WTC11 (cell line): ENCODE measurements around the gene SRGAP1. TPM values are rescaled to one million over a fixed set of nuclear protein-coding genes. Genes with fewer than 3 reads are reported as not detected.

Experiments
- ATAC-seq: fragments of 200-7000 bp; cut with Tn5 transposase; 2 replicates; pipeline ENCODE4 v1.10.0; 2021; ENCODE audit warnings: mild to moderate bottlenecking, moderate library complexity
- CTCF ChIA-PET: fragments of 300-600 bp; sonication (Branson Sonifier 250); formaldehyde crosslinking; loops from one replicate; lab custom pipeline; 2021; ENCODE audit warnings: antibody characterized with exemption; lab: Charles Lee
- POLR2A ChIA-PET: fragments of 350-600 bp; sonication (Branson Sonifier 250); formaldehyde crosslinking; loops from one replicate; lab custom pipeline; 2021; ENCODE audit warnings: antibody characterized with exemption; lab: Charles Lee
- DNase-seq: peaks from one replicate; pipeline ENCODE4 v3.0.0; 2021; ENCODE audit warnings: low spot score
- H3K27ac Mint-ChIP-seq: 2 replicates; pipeline ENCODE4 v1.8.0; 2021; ENCODE audit warnings: mixed read lengths
- H3K27me3 Mint-ChIP-seq: 2 replicates; pipeline ENCODE4 v1.8.0; 2021; ENCODE audit warnings: low read depth, mild to moderate bottlenecking, moderate library complexity, mixed read lengths
- H3K36me3 Mint-ChIP-seq: 2 replicates; pipeline ENCODE4 v1.8.0; 2021; ENCODE audit warnings: mixed read lengths
- H3K4me1 Mint-ChIP-seq: 2 replicates; pipeline ENCODE4 v1.8.0; 2022; ENCODE audit warnings: mixed read lengths
- H3K4me3 Mint-ChIP-seq: 2 replicates; pipeline ENCODE4 v1.8.0; 2021; ENCODE audit warnings: mild to moderate bottlenecking, moderate library complexity, mixed read lengths
- H3K9me3 Mint-ChIP-seq: 2 replicates; pipeline ENCODE4 v1.8.0; 2021; ENCODE audit warnings: mixed read lengths
- E2F5 ChIP-seq: sonication (generic); formaldehyde crosslinking; IDR thresholded peaks from 2 replicates; pipeline ENCODE4 v1.8.1; 2022; ENCODE audit warnings: mild to moderate bottlenecking, moderate library complexity, missing genetic modification reagents
- GTF2I ChIP-seq: fragments of 250-450 bp; sonication (Bioruptor Pico); conservative IDR thresholded peaks from 2 replicates; pipeline ENCODE4 v1.4.0; 2021; ENCODE audit warnings: mild to moderate bottlenecking
- JUN ChIP-seq: sonication (generic); formaldehyde crosslinking; IDR thresholded peaks from 2 replicates; pipeline ENCODE4 v1.8.0; 2023; ENCODE audit warnings: mild to moderate bottlenecking, missing genetic modification reagents
- NFYB ChIP-seq: sonication (generic); formaldehyde crosslinking; conservative IDR thresholded peaks from 2 replicates; pipeline ENCODE4 v1.8.0; 2022; ENCODE audit warnings: low read depth, missing genetic modification reagents
- NR1H2 ChIP-seq: sonication (generic); formaldehyde crosslinking; IDR thresholded peaks from 2 replicates; pipeline ENCODE4 v1.9.0; 2021; ENCODE audit warnings: mild to moderate bottlenecking, moderate library complexity, missing genetic modification reagents
- RELA ChIP-seq: sonication (generic); formaldehyde crosslinking; IDR thresholded peaks from 2 replicates; pipeline ENCODE4 v1.8.1; 2022; ENCODE audit warnings: missing genetic modification reagents, mild to moderate bottlenecking, borderline replicate concordance
- SMAD4 ChIP-seq: sonication (generic); formaldehyde crosslinking; IDR thresholded peaks from 2 replicates; pipeline ENCODE4 v1.8.0; 2022; ENCODE audit warnings: mild to moderate bottlenecking, missing genetic modification reagents
- SP1 ChIP-seq: sonication (generic); formaldehyde crosslinking; conservative IDR thresholded peaks from 2 replicates; pipeline ENCODE4 v1.8.1; 2022; ENCODE audit warnings: missing genetic modification reagents
- TCF7 ChIP-seq: sonication (generic); formaldehyde crosslinking; IDR thresholded peaks from 2 replicates; pipeline ENCODE4 v1.8.0; 2022; ENCODE audit warnings: mild to moderate bottlenecking, low read depth, missing genetic modification reagents, moderate library complexity
- TEAD4 ChIP-seq: sonication (generic); formaldehyde crosslinking; IDR thresholded peaks from 2 replicates; pipeline ENCODE4 v1.8.0; 2022; ENCODE audit warnings: mild to moderate bottlenecking, missing genetic modification reagents
- ZNF138 ChIP-seq: sonication (generic); formaldehyde crosslinking; conservative IDR thresholded peaks from 2 replicates; pipeline ENCODE4 v1.8.1; 2022; ENCODE audit warnings: mild to moderate bottlenecking, moderate library complexity, missing genetic modification reagents
- ZNF219 ChIP-seq: sonication (generic); formaldehyde crosslinking; IDR thresholded peaks from 2 replicates; pipeline ENCODE4 v1.8.0; 2023; ENCODE audit warnings: missing genetic modification reagents, mild to moderate bottlenecking, borderline replicate concordance
- ZNF232 ChIP-seq: sonication (generic); formaldehyde crosslinking; IDR thresholded peaks from 2 replicates; pipeline ENCODE4 v1.8.0; 2022; ENCODE audit warnings: mild to moderate bottlenecking, missing genetic modification reagents
- ZNF416 ChIP-seq: fragments of 250-450 bp; sonication (Bioruptor Pico); IDR thresholded peaks from 2 replicates; pipeline ENCODE4 v1.9.0; 2021; ENCODE audit warnings: mild to moderate bottlenecking, inconsistent platforms
- total RNA-seq: library from RNA; stranded (reverse); gene quantifications from 3 replicates; pipeline ENCODE4 v1.2.3, GENCODE V29; 2021
- TF ChIP-seq, protein P1 (sequence below): sonication (generic); formaldehyde crosslinking; conservative IDR thresholded peaks from 2 replicates; pipeline ENCODE4 v1.8.1; 2023; ENCODE audit warnings: mild to moderate bottlenecking, low read depth, missing genetic modification reagents, moderate library complexity
- TF ChIP-seq, protein P2 (sequence below): sonication (generic); formaldehyde crosslinking; conservative IDR thresholded peaks from 2 replicates; pipeline ENCODE4 v1.8.1; 2022; ENCODE audit warnings: mild to moderate bottlenecking, missing genetic modification reagents
- TF ChIP-seq, protein P3 (sequence below): sonication (generic); formaldehyde crosslinking; IDR thresholded peaks from 2 replicates; pipeline ENCODE4 v1.8.0; 2023; ENCODE audit warnings: missing genetic modification reagents
- TF ChIP-seq, protein P4 (sequence below): sonication (generic); formaldehyde crosslinking; IDR thresholded peaks from 2 replicates; pipeline ENCODE4 v1.8.1; 2023; ENCODE audit warnings: mild to moderate bottlenecking, missing genetic modification reagents, moderate library complexity

The SRGAP1 gene
- total RNA-seq, 1 experiment from 2014 or later: 10.3 TPM

DNA sequence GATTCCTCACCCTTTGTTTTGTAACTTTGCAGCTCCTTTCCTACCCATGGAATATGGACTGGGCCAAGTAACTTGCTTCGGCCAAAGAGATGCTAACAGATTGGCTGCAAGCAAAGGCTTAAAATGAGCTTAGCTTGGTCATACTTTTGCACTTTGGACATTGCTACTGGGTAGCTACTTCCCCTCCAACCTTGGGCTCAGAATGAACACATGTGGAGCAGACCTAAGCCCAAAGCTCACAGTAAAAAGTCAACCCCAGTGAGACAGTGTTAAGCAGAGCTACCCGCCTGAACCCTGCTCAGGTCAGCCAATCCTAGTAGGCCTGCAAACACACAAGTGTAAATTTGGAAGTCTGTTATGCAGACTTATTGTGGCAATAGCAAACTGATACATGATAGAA lies 363.0 kb downstream of the SRGAP1 start:
- DNase-seq: no peak
- TF ChIP-seq NR1H2 (CRISPR knock-in tag): no peak
- TF ChIP-seq, protein P1, sequence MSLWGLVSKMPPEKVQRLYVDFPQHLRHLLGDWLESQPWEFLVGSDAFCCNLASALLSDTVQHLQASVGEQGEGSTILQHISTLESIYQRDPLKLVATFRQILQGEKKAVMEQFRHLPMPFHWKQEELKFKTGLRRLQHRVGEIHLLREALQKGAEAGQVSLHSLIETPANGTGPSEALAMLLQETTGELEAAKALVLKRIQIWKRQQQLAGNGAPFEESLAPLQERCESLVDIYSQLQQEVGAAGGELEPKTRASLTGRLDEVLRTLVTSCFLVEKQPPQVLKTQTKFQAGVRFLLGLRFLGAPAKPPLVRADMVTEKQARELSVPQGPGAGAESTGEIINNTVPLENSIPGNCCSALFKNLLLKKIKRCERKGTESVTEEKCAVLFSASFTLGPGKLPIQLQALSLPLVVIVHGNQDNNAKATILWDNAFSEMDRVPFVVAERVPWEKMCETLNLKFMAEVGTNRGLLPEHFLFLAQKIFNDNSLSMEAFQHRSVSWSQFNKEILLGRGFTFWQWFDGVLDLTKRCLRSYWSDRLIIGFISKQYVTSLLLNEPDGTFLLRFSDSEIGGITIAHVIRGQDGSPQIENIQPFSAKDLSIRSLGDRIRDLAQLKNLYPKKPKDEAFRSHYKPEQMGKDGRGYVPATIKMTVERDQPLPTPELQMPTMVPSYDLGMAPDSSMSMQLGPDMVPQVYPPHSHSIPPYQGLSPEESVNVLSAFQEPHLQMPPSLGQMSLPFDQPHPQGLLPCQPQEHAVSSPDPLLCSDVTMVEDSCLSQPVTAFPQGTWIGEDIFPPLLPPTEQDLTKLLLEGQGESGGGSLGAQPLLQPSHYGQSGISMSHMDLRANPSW (CRISPR knock-in tag): no peak
- TF ChIP-seq JUN (CRISPR knock-in tag): no peak
- TF ChIP-seq, protein P2, sequence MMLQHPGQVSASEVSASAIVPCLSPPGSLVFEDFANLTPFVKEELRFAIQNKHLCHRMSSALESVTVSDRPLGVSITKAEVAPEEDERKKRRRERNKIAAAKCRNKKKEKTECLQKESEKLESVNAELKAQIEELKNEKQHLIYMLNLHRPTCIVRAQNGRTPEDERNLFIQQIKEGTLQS (CRISPR knock-in tag): no peak
- no peak for TF ChIP-seq ZNF219 (CRISPR knock-in tag)
- TF ChIP-seq TCF7: no peak
- TF ChIP-seq, protein P3, sequence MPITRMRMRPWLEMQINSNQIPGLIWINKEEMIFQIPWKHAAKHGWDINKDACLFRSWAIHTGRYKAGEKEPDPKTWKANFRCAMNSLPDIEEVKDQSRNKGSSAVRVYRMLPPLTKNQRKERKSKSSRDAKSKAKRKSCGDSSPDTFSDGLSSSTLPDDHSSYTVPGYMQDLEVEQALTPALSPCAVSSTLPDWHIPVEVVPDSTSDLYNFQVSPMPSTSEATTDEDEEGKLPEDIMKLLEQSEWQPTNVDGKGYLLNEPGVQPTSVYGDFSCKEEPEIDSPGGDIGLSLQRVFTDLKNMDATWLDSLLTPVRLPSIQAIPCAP (CRISPR knock-in tag): no peak
- TF ChIP-seq, protein P4, sequence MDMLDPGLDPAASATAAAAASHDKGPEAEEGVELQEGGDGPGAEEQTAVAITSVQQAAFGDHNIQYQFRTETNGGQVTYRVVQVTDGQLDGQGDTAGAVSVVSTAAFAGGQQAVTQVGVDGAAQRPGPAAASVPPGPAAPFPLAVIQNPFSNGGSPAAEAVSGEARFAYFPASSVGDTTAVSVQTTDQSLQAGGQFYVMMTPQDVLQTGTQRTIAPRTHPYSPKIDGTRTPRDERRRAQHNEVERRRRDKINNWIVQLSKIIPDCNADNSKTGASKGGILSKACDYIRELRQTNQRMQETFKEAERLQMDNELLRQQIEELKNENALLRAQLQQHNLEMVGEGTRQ (CRISPR knock-in tag): no peak
- no peak for TF ChIP-seq TEAD4 (CRISPR knock-in tag)
- TF ChIP-seq GTF2I (CRISPR knock-in tag): no peak
- TF ChIP-seq SP1 (CRISPR knock-in tag): no peak
- TF ChIP-seq E2F5 (CRISPR knock-in tag): no peak
- TF ChIP-seq ZNF232 (CRISPR knock-in tag): no peak
- TF ChIP-seq ZNF138 (CRISPR knock-in tag): no peak
- no peak for TF ChIP-seq ZNF416
- TF ChIP-seq SMAD4 (CRISPR knock-in tag): no peak
- no peak for TF ChIP-seq RELA (CRISPR knock-in tag)
- no peak for TF ChIP-seq NFYB (CRISPR knock-in tag)
- TF ChIP-seq, all 79 proteins: peak for 0
- Mint-ChIP-seq H3K4me3 (no peak overlapping the region), H3K27ac (no peak overlapping the region), H3K36me3 (peaks cover 20% of the 10 kb centered on the region), H3K27me3 (no peaks in the 10 kb centered on the region), H3K9me3 (peaks cover 8% of the 10 kb centered on the region), H3K4me1 (no peaks in the 10 kb centered on the region)
- POLR2A ChIA-PET: no interaction called here
- no peak for ATAC-seq
- CTCF ChIA-PET: no interaction called here

Other genes with a start within 250 kb of the SRGAP1 start
- gene DPY19L2, start 176.2 kb upstream of the SRGAP1 start, total RNA-seq: 3.1 to 3.4 TPM (median 3.3 TPM) in 3 replicates
- gene RXYLT1, start 64.8 kb upstream of the SRGAP1 start, total RNA-seq: 9.8 to 11.0 TPM (median 9.8 TPM) in 3 replicates